HCT116 (cell line): Measurements from ENCODE around the gene LARP1. TPM values are rescaled to one million over a fixed set of nuclear protein-coding genes. Genes with fewer than 3 reads are reported as not detected.

ENCODE experiments used
- ATAC-seq: fragments of 200-7000 bp; cut with Tn5 transposase; 2 replicates; pipeline ENCODE4 v1.9.1; 2020; ENCODE audit warnings: mild to moderate bottlenecking, moderate library complexity
- BruUV-seq: library from RNA; stranded (reverse); fragments of 400-500 nt; replicated peaks from 2 replicates; lab custom pipeline; 2021; lab: Mats Ljungman, UMichigan
- CTCF ChIA-PET: fragments of 300-600 bp; sonication (Branson Sonifier 250); formaldehyde crosslinking; loops from one replicate; lab custom pipeline; 2021; ENCODE audit warnings: antibody characterized with exemption; lab: Charles Lee
- POLR2A ChIA-PET: fragments of 300-600, 350-600 bp; sonication (Branson Sonifier 250); formaldehyde crosslinking; loops from one replicate; lab custom pipeline; 2021; ENCODE audit warnings: antibody characterized with exemption; lab: Charles Lee
- RAD21 ChIA-PET, 2 experiments: fragments of 300-600 bp; sonication (Branson Sonifier 250); formaldehyde crosslinking; loops; one replicate each; lab custom pipeline; 2023; ENCODE audit warnings: low total read pairs in 2 of 2; ENCODE audit not compliant: uncharacterized antibody in 2 of 2, unreplicated experiment in 2 of 2, low non-redundant PET in 1 of 2; lab: Charles Lee
- DNase-seq: peaks from one replicate; pipeline ENCODE4 v3.0.0-alpha.2; 2010; ENCODE audit warnings: low read depth, low spot score
- H2AFZ ChIP-seq: fragments of 200-600 bp; shearing (Covaris generic), sonication (generic); 2 replicates; pipeline ENCODE4 v1.6.1; 2017; ENCODE audit warnings: low read depth, mixed run types, mixed read lengths, antibody characterized with exemption, low read length; ENCODE audit not compliant: poor library complexity, severe bottlenecking
- H3K27ac ChIP-seq: 2 replicates; pipeline ENCODE4 v1.5.1; 2012; ENCODE audit warnings: low read depth, low read length
- H3K27me3 ChIP-seq: fragments of 200-600 bp; sonication (generic); 2 replicates; pipeline ENCODE4 v1.6.1; 2016; ENCODE audit warnings: mixed run types, low read length, mixed read lengths; ENCODE audit not compliant: insufficient read depth
- H3K36me3 ChIP-seq, 2 experiments: fragments of 200-500 bp in 1 of 2; fragments of 200-600 bp in 1 of 2; sonication (Bioruptor generic) in 1 of 2; sonication (generic) in 1 of 2; 2 replicates each; pipeline versions ENCODE4 v1.5.1 to v1.6.1; 2014 to 2016; ENCODE audit warnings: low read length in 2 of 2, inconsistent platforms in 1 of 2, mixed read lengths in 1 of 2, mixed run types in 1 of 2; ENCODE audit not compliant: insufficient read depth in 2 of 2, control insufficient read depth in 1 of 2
- H3K4me1 ChIP-seq, 2 experiments: fragments of 200-600 bp in 1 of 2; sonication (generic) in 1 of 2; 2 replicates each; pipeline versions ENCODE4 v1.5.1 to v1.6.1; 2012 to 2017; ENCODE audit warnings: low read length in 2 of 2, inconsistent platforms in 1 of 2, mild to moderate bottlenecking in 1 of 2, mixed read lengths in 1 of 2, mixed run types in 1 of 2, moderate library complexity in 1 of 2; ENCODE audit not compliant: insufficient read depth in 2 of 2, control insufficient read depth in 1 of 2
- H3K4me2 ChIP-seq: fragments of 200-600 bp; sonication (generic); 2 replicates; pipeline ENCODE4 v1.6.1; 2017; ENCODE audit warnings: mixed run types, low read length, mixed read lengths
- H3K4me3 ChIP-seq, 2 experiments: fragments of 200-600 bp in 1 of 2; sonication (generic) in 1 of 2; replicated peaks in 1 of 2; 2 replicates each; pipeline ENCODE4 v1.5.1; 2011 to 2016; ENCODE audit warnings: low read length in 2 of 2, control low read depth in 1 of 2, low read depth in 1 of 2, mild to moderate bottlenecking in 1 of 2, mixed read lengths in 1 of 2, mixed run types in 1 of 2
- H3K79me2 ChIP-seq: fragments of 200-600 bp; sonication (generic); 2 replicates; pipeline ENCODE4 v1.6.1; 2017; ENCODE audit warnings: mild to moderate bottlenecking, mixed run types, low read length, moderate library complexity, mixed read lengths; ENCODE audit not compliant: insufficient read depth
- H3K9ac ChIP-seq: fragments of 200-600 bp; sonication (generic); 2 replicates; pipeline ENCODE4 v1.6.1; 2016; ENCODE audit warnings: low read length, mixed read lengths
- H3K9me2 ChIP-seq: fragments of 200-600 bp; sonication (generic), shearing (Covaris generic); 2 replicates; pipeline ENCODE4 v1.6.1; 2017; ENCODE audit warnings: mixed run types, mild to moderate bottlenecking, moderate library complexity; ENCODE audit not compliant: insufficient read depth
- H3K9me3 ChIP-seq, 2 experiments: fragments of 200-500 bp in 1 of 2; fragments of 200-600 bp in 1 of 2; sonication (Bioruptor generic) in 1 of 2; sonication (generic) in 1 of 2; 2 replicates each; pipeline ENCODE4 v1.6.1; 2014 to 2017; ENCODE audit warnings: low read length in 2 of 2, mixed read lengths in 2 of 2, inconsistent platforms in 1 of 2, low read depth in 1 of 2, mild to moderate bottlenecking in 1 of 2, mixed run types in 1 of 2, moderate library complexity in 1 of 2; ENCODE audit not compliant: control insufficient read depth in 1 of 2, insufficient read depth in 1 of 2
- H4K20me1 ChIP-seq: fragments of 200-600 bp; sonication (generic), shearing (Covaris generic); 2 replicates; pipeline ENCODE4 v1.6.1; 2017; ENCODE audit warnings: mixed run types, mild to moderate bottlenecking, moderate library complexity; ENCODE audit not compliant: insufficient read depth
- CBX3 ChIP-seq: IDR thresholded peaks from 2 replicates; pipeline ENCODE4 v1.6.1; 2012; ENCODE audit warnings: low read depth
- POLR2AphosphoS5 ChIP-seq: IDR thresholded peaks from 2 replicates; pipeline ENCODE4 v1.6.1; 2011; ENCODE audit warnings: mild to moderate bottlenecking, low read depth, low read length, moderate library complexity
- SRF ChIP-seq: IDR thresholded peaks from 2 replicates; pipeline ENCODE4 v1.6.1; 2012; ENCODE audit warnings: low read depth
- TCF7L2 ChIP-seq: IDR thresholded peaks from 2 replicates; pipeline ENCODE4 v1.7.0; 2011; ENCODE audit warnings: borderline replicate concordance, inconsistent platforms; ENCODE audit not compliant: insufficient read depth, insufficient read length; ENCODE audit errors: extremely low read depth
- ZFX ChIP-seq: fragments of 450-650 bp; IDR thresholded peaks from 2 replicates; pipeline ENCODE4 v1.6.1; 2017
- intact Hi-C: fragments of 100-400 bp; cut with micrococcal nuclease; formaldehyde crosslinking; loops from 2 replicates; pipeline ENCODE4 v1.10.0; 2022
- total RNA-seq: library from RNA; stranded (reverse); gene quantifications from one replicate; pipeline ENCODE4 v1.2.1, GENCODE V29; 2021; ENCODE audit not compliant: unreplicated experiment

LARP1 gene
- total RNA-seq, 1 experiment from 2014 or later, result 201 TPM

- no peak for DNase-seq
- H3K4me3 ChIP-seq, result no peak overlapping the region
- no peak overlapping the region for H3K4me2 ChIP-seq
- H4K20me1 ChIP-seq, result no peaks in the 10 kb centered on the region
- H3K9me2 ChIP-seq, result no peaks in the 10 kb centered on the region
- ChIA-PET POLR2A (no interaction called here), RAD21 (no interaction called here), CTCF (no interaction called here)
- no peak overlapping the region for H3K27ac ChIP-seq
- TF ChIP-seq ZFX (no peak), TCF7L2 (no peak), POLR2AphosphoS5 (no peak)
- no peak for ATAC-seq
- intact Hi-C loops, result no loop called here
- no peaks in the 10 kb centered on the region for H3K79me2 ChIP-seq
- H2AFZ ChIP-seq, result no peak overlapping the region
- no peaks in the 10 kb centered on the region for H3K9me3 ChIP-seq
- no peaks in the 10 kb centered on the region for H3K4me1 ChIP-seq
- H3K36me3 ChIP-seq, result no peaks in the 10 kb centered on the region
- BruUV-seq, result no TSS peak
- no peak overlapping the region for H3K9ac ChIP-seq
- H3K27me3 ChIP-seq, result no peaks in the 10 kb centered on the region
Measured at GRCh38 chr5:154727361-154727760, 27.8 kb upstream of the LARP1 start.

- CTCF ChIA-PET, result no interaction called here
- H3K9me3 ChIP-seq, result no peaks in the 10 kb centered on the region
- no peaks in the 10 kb centered on the region for H3K79me2 ChIP-seq
- H4K20me1 ChIP-seq, result no peaks in the 10 kb centered on the region
- no TSS peak for BruUV-seq
- ATAC-seq (no peak), DNase-seq (no peak)
- TF ChIP-seq SRF, result no peak
- TF ChIP-seq CBX3, result no peak
- TF ChIP-seq TCF7L2, result no peak
- POLR2A ChIA-PET, result interaction anchor here (1.6 kb wide), 1 partner anchor 17 kb away, joined by 5 read pairs; no protein-coding TSS in a partner anchor
- RAD21 ChIA-PET, result no interaction called here
- no peaks in the 10 kb centered on the region for H3K9me2 ChIP-seq
- intact Hi-C loops, result no loop called here
- H3K4me3 ChIP-seq, result no peak overlapping the region
- H3K27me3 ChIP-seq, result no peaks in the 10 kb centered on the region
- H2AFZ ChIP-seq, result no peak overlapping the region
- H3K36me3 ChIP-seq, result no peaks in the 10 kb centered on the region
- no peak overlapping the region for H3K27ac ChIP-seq
- no peaks in the 10 kb centered on the region for H3K4me1 ChIP-seq
- no peak overlapping the region for H3K9ac ChIP-seq
- H3K4me2 ChIP-seq, result no peak overlapping the region
Measured at GRCh38 chr5:154728939-154729588, 26.1 kb upstream of the LARP1 start.
